BJ (cell line): ENCODE data around the gene NDUFA13. TPM values are rescaled to one million over a fixed set of nuclear protein-coding genes. Genes with fewer than 3 reads are reported as not detected.

Source experiments
- CTCF ChIA-PET: fragments of 350-600 bp; formaldehyde crosslinking; extraction: SDS; loops from one replicate; lab custom pipeline; 2021; ENCODE audit warnings: antibody characterized with exemption, inconsistent platforms; lab: Yijun Ruan, JAX
- POLR2A ChIA-PET: fragments of 300-600 bp; sonication (Branson Sonifier 250); formaldehyde crosslinking; extraction: SDS; loops from one replicate; lab custom pipeline; 2021; ENCODE audit warnings: antibody characterized with exemption; lab: Charles Lee
- DNase-seq: peaks from one replicate; pipeline ENCODE4 v3.0.0-alpha.2; 2011; ENCODE audit warnings: low read depth
- H3K27me3 ChIP-seq: 2 replicates; pipeline ENCODE4 v1.6.0; 2011; ENCODE audit warnings: low read length; ENCODE audit not compliant: control insufficient read depth, insufficient read depth
- H3K36me3 ChIP-seq: 2 replicates; pipeline ENCODE4 v1.5.1; 2011; ENCODE audit warnings: low read length; ENCODE audit not compliant: control insufficient read depth, insufficient read depth
- H3K4me3 ChIP-seq: 2 replicates; pipeline ENCODE4 v1.5.1; 2011; ENCODE audit warnings: low read depth, mild to moderate bottlenecking, control low read depth, low read length
- CTCF ChIP-seq: IDR thresholded peaks from 2 replicates; pipeline ENCODE4 v1.5.1; 2011; ENCODE audit warnings: low read depth, mild to moderate bottlenecking, control low read depth, inconsistent platforms, low read length, moderate library complexity; ENCODE audit not compliant: insufficient read depth
- polyA plus RNA-seq: library from polyadenylated mRNA; depleted of rRNA; stranded (reverse); fragments of >200 nt; gene quantifications from 2 replicates; pipeline ENCODE4 v1.2.3, GENCODE V29; 2011

Gene NDUFA13
- polyA plus RNA-seq, 1 experiment = 597 TPM

- H3K27me3 ChIP-seq = no peaks in the 10 kb centered on the region
- ChIA-PET CTCF (interaction anchor here (0.6 to 12.3 kb wide), 5 partner anchors 8 to 168 kb away, joined by 3 to 189 read pairs (median 4); partner anchors contain the start of gene GATAD2A), POLR2A (no interaction called here)
- DNase-seq = no peak
- no peak for TF ChIP-seq CTCF
- no peak overlapping the region for H3K4me3 ChIP-seq
- no peaks in the 10 kb centered on the region for H3K36me3 ChIP-seq
These were observed 33.0 kb upstream of the NDUFA13 start for GRCh38 chr19:19482809-19483596.

GRCh38 chr19:19485161-19485997, 30.6 kb upstream of the NDUFA13 start:
- Histone ChIP-seq H3K27me3 (no peaks in the 10 kb centered on the region), H3K36me3 (no peaks in the 10 kb centered on the region), H3K4me3 (no peak overlapping the region)
- no peak for DNase-seq
- CTCF ChIA-PET = interaction anchor here (0.6 to 12.3 kb wide), 4 partner anchors 10 to 121 kb away, joined by 3 to 189 read pairs (median 3); no protein-coding TSS in a partner anchor
- POLR2A ChIA-PET = no interaction called here
- TF ChIP-seq CTCF = no peak

- TF ChIP-seq CTCF = no peak
- H3K36me3 ChIP-seq = no peaks in the 10 kb centered on the region
- CTCF ChIA-PET = interaction anchor here (12.3 kb wide), 1 partner anchor 121 kb away, joined by 189 read pairs; no protein-coding TSS in a partner anchor
- H3K4me3 ChIP-seq = no peak overlapping the region
- POLR2A ChIA-PET = no interaction called here
- DNase-seq = no peak
- no peaks in the 10 kb centered on the region for H3K27me3 ChIP-seq
These were observed 30.1 kb upstream of the NDUFA13 start for GRCh38 chr19:19485998-19486290.

- H3K36me3 ChIP-seq = peaks cover 1% of the 10 kb centered on the region; the same call in 1 of the 2 replicates
- H3K4me3 ChIP-seq = no peak overlapping the region
- DNase-seq = no peak
- TF ChIP-seq CTCF = no peak
- no peaks in the 10 kb centered on the region for H3K27me3 ChIP-seq
- ChIA-PET POLR2A (no interaction called here), CTCF (interaction anchor here (1.1 to 12.3 kb wide), 2 partner anchors 85 to 122 kb away, joined by 3 to 189 read pairs; no protein-coding TSS in a partner anchor)
These were observed 29.5 kb upstream of the NDUFA13 start for GRCh38 chr19:19486343-19487076.
